ENCODE data around the gene MAPKAP1. TPM values are rescaled to one million over a fixed set of nuclear protein-coding genes. Genes with fewer than 3 reads are reported as not detected.

MAPKAP1 gene
- polyA plus RNA-seq, 3 donors = 39.9 to 57.5 (median 44.1) TPM

- Histone ChIP-seq H3K79me2 (ENCODE audit: insufficient read depth, low read length) (peaks cover 67% of the 10 kb centered on the region), H3K9me3 (replicated peaks in 1 of 2; ENCODE audit: control insufficient read depth in 1 of 2, insufficient read depth in 1 of 2, low read length in 2 of 2) (no peaks in the 10 kb centered on the region)
Observed at GRCh38 chr9:125752070-125752628, 45.1 kb upstream of the MAPKAP1 start.

DNA sequence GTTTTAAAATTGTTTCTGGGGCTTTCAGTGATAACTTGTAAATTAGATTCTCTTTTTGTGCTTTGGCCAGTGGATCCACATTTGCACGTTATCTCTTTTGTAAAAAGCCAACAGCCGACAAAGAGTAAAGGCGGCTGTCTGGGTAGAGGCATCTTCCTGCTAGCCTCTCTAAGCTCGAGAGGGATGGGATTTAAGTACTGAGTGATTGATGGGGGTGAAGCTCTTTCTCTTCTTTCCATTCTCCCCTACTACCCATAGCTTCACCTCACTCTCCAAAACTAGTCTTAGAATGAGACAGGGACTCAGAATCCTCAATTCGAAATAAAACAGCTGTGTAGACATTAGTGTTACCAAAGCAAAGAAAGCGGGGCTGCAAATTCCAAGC lies 43.6 kb upstream of the MAPKAP1 start:
- H2AFZ ChIP-seq (ENCODE audit: insufficient read depth, low read depth, low read length, poor library complexity, severe bottlenecking) = no peak overlapping the region
- H3K27me3 ChIP-seq (ENCODE audit: control insufficient read depth in 2 of 2, insufficient read depth in 2 of 2, low read length in 2 of 2) = no peaks in the 10 kb centered on the region
- Mint-ChIP-seq H3K36me3 (peaks cover 13 to 15% of the 10 kb centered on the region in 2 donors), H3K27ac (no peak overlapping the region), H3K9me3 (no peaks in the 10 kb centered on the region), H3K27me3 (ENCODE audit: low read depth in 3 of 3) (peaks cover 0 to 1% (median 0%) of the 10 kb centered on the region in 3 donors), H3K4me1 (peaks cover 33% of the 10 kb centered on the region), H3K4me3 (peak overlapping the region in 1 of 2 donors; percentile 44)
- H3K27ac ChIP-seq (ENCODE audit: low read depth in 1 of 2, low read length in 2 of 2) = no peak overlapping the region
- no peak for DNase-seq
- peaks cover 8 to 30% of the 10 kb centered on the region in 2 donors for H3K4me1 ChIP-seq (ENCODE audit: control insufficient read depth in 1 of 2, insufficient read depth in 2 of 2, low read length in 2 of 2)
- peaks cover 8% of the 10 kb centered on the region for H4K20me1 ChIP-seq (ENCODE audit: insufficient read depth, low read length)
- peaks cover 52% of the 10 kb centered on the region for H3K79me2 ChIP-seq (ENCODE audit: insufficient read depth, low read length)
- no CpG with 5 or more reads among the region's 6 CpGs for WGBS (ENCODE audit: insufficient coverage)
- intact Hi-C loops (cut with micrococcal nuclease) = no loop called here
- H3K36me3 ChIP-seq (replicated peaks in 1 of 2; ENCODE audit: control insufficient read depth in 1 of 2, insufficient read depth in 2 of 2, low read length in 2 of 2) = peaks cover 0 to 2% of the 10 kb centered on the region in 2 donors
- no peak for TF ChIP-seq CTCF (IDR thresholded peaks at IDR 0.05)
- H3K9me3 ChIP-seq (replicated peaks in 1 of 2; ENCODE audit: control insufficient read depth in 1 of 2, insufficient read depth in 1 of 2, low read length in 2 of 2) = no peaks in the 10 kb centered on the region
- H3K4me2 ChIP-seq (replicated peaks; ENCODE audit: extremely low read depth, low read length, poor library complexity, severe bottlenecking) = no peak overlapping the region
- no peak overlapping the region for H3K9ac ChIP-seq (ENCODE audit: insufficient read depth, low read length, poor library complexity, severe bottlenecking)
- H3K4me3 ChIP-seq (replicated peaks in 1 of 3; ENCODE audit: low read depth in 2 of 3, low read length in 3 of 3) = no peak overlapping the region

More at GRCh38 chr9:125752070-125752628, 45.1 kb upstream of the MAPKAP1 start:
- Histone ChIP-seq H3K4me3 (replicated peaks in 1 of 3; ENCODE audit: low read depth in 2 of 3, low read length in 3 of 3) (no peak overlapping the region), H3K27me3 (ENCODE audit: control insufficient read depth in 2 of 2, insufficient read depth in 2 of 2, low read length in 2 of 2) (no peaks in the 10 kb centered on the region), H3K36me3 (replicated peaks in 1 of 2; ENCODE audit: control insufficient read depth in 1 of 2, insufficient read depth in 2 of 2, low read length in 2 of 2) (peaks cover 0 to 2% of the 10 kb centered on the region in 2 donors), H3K4me2 (replicated peaks; ENCODE audit: extremely low read depth, low read length, poor library complexity, severe bottlenecking) (no peak overlapping the region), H4K20me1 (ENCODE audit: insufficient read depth, low read length) (peaks cover 8% of the 10 kb centered on the region), H3K4me1 (ENCODE audit: control insufficient read depth in 1 of 2, insufficient read depth in 2 of 2, low read length in 2 of 2) (peaks cover 10 to 23% of the 10 kb centered on the region in 2 donors), H3K27ac (ENCODE audit: low read depth in 1 of 2, low read length in 2 of 2) (no peak overlapping the region), H2AFZ (ENCODE audit: insufficient read depth, low read depth, low read length, poor library complexity, severe bottlenecking) (no peak overlapping the region), H3K9ac (ENCODE audit: insufficient read depth, low read length, poor library complexity, severe bottlenecking) (no peak overlapping the region)
- no peaks in the 10 kb centered on the region for H3K9me3 Mint-ChIP-seq
- peaks cover 16 to 18% of the 10 kb centered on the region in 2 donors for H3K36me3 Mint-ChIP-seq
- peaks cover 37% of the 10 kb centered on the region for H3K4me1 Mint-ChIP-seq
- no peak for TF ChIP-seq CTCF (IDR thresholded peaks at IDR 0.05)
- no peak overlapping the region for H3K27ac Mint-ChIP-seq
- DNase-seq = no peak
- no CpG with 5 or more reads among the region's 3 CpGs for whole genome bisulfite sequencing (ENCODE audit: insufficient coverage)
- intact Hi-C loops (cut with micrococcal nuclease) = no loop called here
- H3K27me3 Mint-ChIP-seq (ENCODE audit: low read depth in 3 of 3) = peaks cover 0 to 1% (median 0%) of the 10 kb centered on the region in 3 donors
- no peak overlapping the region for H3K4me3 Mint-ChIP-seq
